Hematopoietic multipotent progenitor cell (in vitro differentiated cells): ENCODE results near the gene GPA33. TPM values are rescaled to one million over a fixed set of nuclear protein-coding genes. Genes with fewer than 3 reads are reported as not detected.

ENCODE experiments used
- DNase-seq, 3 donors: peaks; one replicate each; pipeline ENCODE4 v3.0.0-alpha.2; 2011 to 2015; ENCODE audit warnings: low read depth in 2 of 3, low spot score in 2 of 3
- total RNA-seq: library from RNA; depleted of rRNA; stranded (reverse); fragments of >200 nt; gene quantifications from one replicate; pipeline ENCODE4 v1.2.3, GENCODE V29; 2012

GPA33 gene
- total RNA-seq, 1 donor: 3.5 TPM

GRCh38 chr1:167089939-167090313 lies 251 bp downstream of the GPA33 start:
- DNase-seq: no peak

DNA sequence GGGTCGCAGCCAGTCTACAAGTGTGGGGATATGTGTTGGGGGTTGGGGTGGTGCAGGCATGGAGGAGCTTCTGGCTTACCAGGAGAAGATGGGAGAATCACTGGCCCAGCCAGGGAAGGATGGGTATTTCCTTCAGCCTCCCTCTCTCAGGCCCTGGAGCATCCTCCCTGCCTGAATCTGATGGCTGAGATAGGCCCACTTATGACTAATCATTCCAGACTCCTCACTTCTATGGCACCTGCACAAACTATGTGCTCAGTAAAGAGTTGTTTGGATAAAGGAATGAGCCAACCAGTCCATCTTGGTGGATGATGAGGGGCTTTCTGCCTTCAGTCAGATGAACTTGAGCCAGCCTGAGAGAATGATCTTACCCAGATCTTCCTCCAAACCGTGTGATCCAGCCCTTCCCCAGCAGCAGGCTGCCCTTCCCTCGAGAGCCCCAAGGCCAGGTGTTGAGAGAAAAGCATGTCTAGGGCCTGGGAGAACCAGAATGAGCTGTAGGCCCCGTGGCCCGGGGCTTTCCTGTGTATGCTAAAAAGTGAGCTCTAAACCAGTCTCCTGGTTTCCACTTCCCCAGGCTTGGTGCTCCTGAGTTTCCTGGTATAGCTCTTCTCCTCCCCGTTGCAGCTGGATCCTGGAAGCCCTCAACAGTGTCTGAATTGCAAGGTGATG lies 1.3 kb downstream of the GPA33 start:
- DNase-seq: no peak

GRCh38 chr1:167086768-167087167 lies 3.4 kb downstream of the GPA33 start:
- no peak for DNase-seq

DNA sequence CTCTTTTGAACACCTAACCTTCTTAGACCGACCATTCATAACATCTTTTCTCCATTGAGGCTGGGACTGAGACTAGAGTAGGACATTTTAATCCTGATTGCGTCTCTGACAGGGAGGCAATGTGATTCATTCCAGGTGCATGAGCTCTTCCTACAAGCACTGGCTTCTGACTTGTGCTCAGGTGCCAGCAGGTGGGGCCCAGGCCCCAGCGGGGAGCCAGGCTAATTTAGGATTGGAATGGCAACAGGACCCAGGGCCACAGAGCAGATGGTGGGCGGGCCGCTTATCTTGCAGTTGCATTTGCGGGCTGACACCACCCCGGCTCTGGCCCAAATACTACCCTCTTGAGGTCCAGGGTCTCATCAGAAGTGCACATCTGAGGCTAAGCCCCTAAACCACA lies 4.1 kb downstream of the GPA33 start:
- no peak for DNase-seq

- DNase-seq: no peak
Measured at GRCh38 chr1:167084757-167085156, 5.4 kb downstream of the GPA33 start.

DNA sequence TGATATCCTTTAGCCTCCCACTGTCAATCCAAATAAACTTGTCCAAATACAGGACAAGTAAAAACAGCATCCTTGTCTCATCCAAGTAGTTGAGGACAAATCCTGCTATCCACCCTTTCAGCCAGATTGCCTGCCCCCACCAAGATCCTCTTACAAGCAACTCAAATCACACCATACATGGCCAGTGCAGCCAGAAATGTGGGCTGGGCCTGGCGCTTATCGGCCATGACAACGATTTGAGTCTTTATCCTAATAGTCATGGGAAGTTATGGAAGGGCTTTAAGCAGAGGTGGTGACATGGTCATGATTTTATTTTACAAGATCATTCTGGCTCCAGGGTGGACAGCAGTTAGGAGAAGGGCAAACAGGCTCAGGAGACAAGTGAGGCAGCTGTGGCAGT lies 6.3 kb downstream of the GPA33 start:
- no peak for DNase-seq

DNA sequence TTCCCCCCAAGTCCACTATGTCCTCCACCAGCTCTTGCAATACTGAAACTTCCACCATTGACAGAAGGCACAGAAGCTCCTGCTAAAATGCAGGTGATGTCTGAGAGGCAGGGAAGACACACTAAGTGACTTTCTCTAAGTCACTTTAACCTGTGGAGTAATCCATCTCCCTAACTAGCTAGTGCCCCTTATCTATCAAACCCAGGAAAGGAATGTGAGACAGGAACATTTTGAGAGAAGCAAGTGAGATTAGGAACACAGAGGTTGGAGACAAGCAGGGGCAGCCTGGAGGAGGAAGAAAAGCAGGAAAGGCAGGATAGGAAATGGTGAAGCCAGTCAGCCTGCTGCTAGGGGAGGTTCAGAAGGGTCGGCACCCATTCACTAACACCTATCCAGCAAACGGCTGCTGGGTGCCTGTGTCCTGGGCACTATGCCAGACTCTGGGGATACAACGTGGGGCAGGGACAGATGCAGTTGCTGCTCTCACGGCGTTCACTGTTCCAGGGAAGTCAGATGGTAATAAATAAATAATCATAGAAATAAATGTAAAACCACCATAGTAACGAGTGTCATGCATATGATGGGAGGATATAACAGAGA lies 7.0 kb downstream of the GPA33 start:
- no peak for DNase-seq

DNA sequence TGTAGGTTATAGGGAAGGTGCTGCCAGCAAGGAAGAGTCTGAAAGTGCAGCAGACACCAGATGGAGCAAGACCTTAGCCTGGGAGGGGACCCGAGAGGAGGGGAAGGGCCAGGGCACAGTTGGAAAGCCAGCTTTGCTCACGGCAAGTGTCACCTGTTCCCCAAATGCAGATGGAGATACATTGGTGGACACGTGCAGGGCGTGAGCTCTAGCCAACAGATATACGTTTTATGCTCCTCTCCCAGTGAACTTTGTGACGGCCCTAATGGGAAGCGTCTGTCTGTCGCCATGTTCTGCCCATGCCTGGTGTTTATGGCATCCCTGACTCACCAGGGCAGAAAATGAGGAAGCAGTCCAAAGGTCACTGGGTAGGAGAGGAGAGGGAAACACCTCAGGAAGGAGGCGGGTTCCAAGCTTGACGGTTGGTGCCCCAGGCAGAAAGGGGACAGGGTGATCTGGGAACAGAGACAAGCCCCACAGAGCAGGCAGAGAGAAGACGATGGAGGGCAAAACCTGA lies 7.6 kb downstream of the GPA33 start:
- peak in 1 of 3 donors; percentile 25 for DNase-seq

GRCh38 chr1:167081594-167082156 lies 8.5 kb downstream of the GPA33 start:
- no peak for DNase-seq

DNA sequence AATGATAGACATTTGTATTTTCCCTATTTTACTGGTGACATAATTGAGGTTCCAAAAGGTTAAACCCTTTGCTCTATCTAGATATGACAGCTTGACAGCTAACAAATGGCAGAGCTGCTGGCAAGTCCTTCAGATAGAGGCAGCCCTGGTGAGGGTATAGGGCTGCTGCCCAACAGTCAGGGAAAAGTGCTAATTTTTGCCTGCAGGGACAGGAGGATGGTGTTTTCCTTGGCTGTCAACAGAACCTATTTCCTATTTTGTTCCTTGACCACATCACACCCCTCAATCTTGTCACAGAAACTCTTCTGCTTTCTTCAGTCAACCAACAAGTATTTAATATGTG lies 12.3 kb downstream of the GPA33 start:
- no peak for DNase-seq

GRCh38 chr1:167077128-167077867 lies 12.9 kb downstream of the GPA33 start:
- DNase-seq: no peak

- no peak for DNase-seq
Measured at GRCh38 chr1:167076136-167076710, 14.0 kb downstream of the GPA33 start.

GRCh38 chr1:167071286-167071685 lies 18.9 kb downstream of the GPA33 start:
- DNase-seq: no peak

DNA sequence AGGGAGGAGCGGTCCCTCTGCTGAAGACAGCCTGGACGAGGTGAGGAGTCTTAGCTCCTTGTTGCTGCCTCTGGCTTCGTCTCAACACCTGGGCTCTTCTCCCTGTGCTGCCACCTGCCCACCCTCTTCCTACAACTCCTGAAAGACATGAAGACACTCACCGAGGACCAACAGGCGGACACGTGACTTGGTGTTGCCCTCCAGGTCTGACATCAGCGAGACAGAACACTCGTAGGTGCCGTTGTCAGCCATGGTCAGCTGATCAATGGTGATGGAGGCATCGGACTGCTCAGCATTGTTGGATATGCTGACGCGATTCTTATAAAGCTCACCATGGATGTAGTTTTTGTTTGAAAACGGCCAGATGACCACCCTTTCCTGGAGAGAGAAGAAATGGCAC lies 21.4 kb downstream of the GPA33 start:
- DNase-seq: no peak

DNA sequence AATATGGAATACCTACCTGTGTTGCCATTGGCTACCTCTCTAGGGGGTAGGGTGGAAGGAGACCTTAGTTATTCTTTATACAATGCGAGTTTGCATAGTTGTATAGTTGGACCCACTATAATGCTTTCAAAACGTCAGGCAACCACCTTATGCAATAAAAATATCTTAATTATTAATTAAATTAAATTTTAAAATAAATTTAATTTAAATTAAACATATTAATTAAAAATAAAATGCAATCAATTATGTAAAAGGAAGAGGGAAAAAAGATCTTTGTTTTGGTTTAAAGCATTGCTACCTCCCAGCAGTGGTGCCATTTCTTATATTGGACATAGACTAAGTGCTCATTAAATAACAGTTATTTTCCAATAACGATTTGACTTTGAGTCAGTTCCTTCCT lies 22.3 kb downstream of the GPA33 start:
- no peak for DNase-seq

DNA sequence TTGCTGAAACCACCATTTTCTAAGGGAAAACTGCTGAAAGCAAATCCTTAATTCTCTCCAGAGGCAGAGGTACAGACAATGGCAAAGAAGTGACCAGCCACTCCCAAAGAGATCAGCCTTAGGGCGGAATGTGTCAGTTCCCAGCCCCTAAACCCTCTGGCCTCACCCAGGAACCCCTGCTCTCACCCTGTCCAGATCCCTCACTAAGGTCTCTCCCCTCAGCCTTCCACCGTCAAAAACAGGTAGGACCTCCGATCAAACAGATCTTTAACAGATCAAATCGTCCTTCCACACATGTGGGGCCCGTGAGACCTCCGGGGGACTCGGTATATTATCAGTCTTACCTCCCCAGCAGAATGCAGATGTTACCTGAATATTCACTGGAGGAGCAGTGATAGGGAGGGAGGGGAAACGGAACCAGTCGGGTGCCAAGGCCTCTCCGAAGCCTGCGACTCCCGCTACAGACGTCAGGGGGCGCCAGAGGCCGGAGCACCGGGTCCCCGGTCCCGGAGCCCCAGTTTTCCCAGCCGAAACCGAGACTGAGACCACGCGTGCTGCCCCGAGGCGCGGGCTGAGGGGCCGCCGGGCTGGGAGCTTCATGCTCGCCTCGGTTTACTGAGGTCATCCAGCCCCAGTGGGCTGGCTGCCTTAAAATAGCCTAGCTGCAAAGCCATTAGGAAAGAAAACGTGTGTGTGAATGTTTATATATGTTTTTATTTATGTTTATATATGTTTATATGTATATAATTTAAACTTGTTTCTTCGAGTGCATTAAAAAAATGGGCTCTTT lies 23.6 kb downstream of the GPA33 start:
- DNase-seq: peak; percentile 63 to 75 (median 70)

DNA sequence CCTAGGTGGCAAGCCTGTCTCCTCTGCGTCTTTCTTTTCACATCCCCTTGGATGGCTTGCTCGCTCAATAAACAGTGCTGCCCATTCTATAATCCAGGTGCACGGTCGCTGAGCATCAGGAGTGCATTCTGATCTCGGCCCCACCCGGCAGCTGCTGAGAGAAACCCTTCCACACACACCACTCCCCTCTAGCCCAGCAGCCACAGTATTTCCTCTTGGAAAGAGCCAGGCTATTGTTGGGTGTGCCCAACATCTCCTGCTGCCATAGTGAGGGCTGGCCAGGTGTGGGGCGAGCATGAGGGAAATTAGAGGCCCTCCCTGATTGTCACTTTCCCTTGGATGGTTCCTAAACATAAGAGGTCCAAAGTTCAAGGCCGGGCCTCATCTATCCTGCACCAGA lies 24.7 kb downstream of the GPA33 start:
- no peak for DNase-seq

DNA sequence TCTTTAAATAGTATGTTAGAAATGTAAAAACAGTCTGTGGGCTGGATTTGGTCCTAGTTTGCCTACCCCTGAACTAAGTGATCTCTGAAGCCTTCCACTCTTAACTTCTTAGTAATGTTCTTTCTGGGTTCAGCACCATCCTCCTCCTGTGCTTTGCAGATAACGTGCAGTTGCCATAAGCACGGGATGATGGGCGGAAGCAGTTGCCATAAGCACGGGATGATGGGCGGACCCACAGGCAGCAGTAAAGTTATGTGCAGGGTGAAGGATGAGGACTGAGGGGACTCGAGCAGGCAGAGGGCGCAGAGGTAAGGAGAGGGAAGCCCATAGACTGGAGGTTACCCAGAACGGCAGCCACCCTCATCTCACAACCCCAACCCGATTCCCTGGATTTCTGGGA lies 25.6 kb downstream of the GPA33 start:
- DNase-seq: no peak

DNA sequence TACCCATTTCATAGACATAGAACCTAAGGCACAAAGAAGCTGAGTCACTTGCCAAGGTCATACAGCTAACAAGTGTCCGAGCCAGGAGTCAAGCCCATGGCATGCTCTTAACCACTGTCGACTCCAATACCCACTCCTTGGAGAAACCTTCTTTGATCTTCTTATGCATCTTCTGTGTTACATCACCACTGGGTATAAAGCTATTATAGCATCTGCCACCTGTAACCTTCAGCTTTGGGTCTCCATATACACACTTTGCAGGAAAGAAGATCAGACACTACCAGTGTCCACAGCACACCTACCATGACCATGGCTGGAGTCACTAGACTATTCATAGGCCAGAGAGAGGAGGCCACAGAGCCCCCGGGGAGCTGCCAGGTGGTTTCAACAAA lies 29.1 kb downstream of the GPA33 start:
- DNase-seq: no peak
